ENCODE results near the gene A3GALT2.

Gene A3GALT2

DNA sequence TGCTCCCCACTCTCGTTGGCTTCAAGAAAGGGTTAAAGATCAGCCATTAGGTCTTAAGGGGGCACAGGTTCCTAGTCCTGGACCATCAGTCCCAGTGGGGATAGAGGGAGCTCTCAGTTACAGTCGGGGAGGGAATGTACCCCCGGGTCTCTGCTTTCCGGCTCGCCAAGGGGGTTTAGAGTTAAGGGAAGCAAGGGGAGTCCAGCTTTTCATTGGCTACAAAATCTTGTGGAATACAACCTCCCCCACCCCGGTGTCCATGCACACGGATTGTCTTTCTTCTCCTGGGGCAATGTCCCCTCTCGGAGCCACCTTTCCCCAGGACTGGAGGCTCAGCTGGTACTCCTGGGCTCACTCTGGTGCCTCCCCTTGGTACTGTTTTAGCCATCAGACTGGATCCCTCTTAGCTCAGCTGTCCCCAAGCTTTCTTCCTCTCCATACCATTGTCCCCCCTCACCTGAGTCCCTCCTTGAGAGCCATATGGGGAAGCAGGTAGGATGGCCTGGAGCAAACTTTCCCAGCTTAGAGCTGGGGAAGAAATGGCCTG lies at the start of gene A3GALT2:
Gene A3GALT2, minus strand, starts transcription at position 480 of the 547 bp plus-strand sequence. Its CDS starts 0 bp downstream, at position 480.
- DNase-seq, result no peak

DNA sequence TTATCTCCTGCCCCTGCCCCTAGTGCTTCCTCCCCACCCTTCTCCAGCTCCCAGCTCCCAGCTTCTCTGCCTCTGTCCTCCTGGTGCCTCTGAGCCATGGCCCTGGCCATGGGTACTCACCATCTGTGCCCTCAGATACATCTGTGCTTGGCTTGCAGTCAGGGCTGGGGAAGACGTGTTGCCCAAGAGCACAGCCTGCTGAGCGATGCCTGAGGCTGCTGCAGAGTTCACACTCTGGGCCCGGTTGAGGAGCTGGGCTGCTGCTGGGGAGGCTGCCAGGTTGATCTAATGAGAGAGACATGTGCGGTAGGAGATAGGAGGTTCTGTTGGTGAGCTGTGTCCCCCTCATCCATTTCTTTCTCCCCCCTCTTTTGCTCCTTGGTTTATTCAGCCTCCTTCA lies 49.4 kb upstream of the A3GALT2 start:
- no peak for DNase-seq

DNA sequence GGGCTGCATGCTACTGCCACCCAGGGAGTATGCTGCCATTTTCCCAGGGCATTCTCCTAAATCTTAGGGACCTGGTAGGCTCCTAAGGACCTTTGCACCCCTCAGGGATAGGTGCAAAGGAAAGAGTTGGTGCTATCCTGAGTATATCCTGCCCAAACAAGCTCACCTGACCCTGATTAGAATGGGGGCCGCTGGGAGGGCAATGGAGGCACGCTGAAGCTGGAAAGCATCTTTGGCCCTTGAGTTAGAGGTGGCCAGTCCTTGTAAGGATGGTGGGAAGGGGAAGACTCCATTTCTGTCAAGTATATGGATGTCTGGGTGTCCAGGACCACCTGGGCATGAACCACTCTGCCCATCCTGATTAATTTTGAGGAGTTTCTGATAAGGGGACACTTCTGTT lies 48.9 kb upstream of the A3GALT2 start:
- DNase-seq, result no peak

DNA sequence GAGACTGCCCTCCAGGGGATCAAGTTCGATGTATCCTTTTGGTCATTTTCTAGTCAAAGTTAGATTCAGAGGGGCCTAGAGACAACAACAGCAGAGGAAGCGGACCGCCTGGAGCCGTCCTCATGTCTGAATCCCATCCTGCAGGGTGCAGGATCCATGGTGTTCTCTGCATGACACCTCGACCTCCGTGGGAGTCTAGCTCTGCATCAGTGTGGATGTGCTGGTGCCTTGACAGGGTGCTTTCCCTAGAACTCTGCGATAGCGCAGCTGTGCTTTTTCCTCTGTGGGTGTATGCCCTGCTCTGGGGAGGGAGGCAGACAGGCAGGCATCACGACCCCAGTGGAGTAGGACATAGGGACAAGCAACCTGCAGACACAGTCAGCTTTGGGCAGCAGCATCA lies 48.2 kb upstream of the A3GALT2 start:
- DNase-seq, result no peak

DNA sequence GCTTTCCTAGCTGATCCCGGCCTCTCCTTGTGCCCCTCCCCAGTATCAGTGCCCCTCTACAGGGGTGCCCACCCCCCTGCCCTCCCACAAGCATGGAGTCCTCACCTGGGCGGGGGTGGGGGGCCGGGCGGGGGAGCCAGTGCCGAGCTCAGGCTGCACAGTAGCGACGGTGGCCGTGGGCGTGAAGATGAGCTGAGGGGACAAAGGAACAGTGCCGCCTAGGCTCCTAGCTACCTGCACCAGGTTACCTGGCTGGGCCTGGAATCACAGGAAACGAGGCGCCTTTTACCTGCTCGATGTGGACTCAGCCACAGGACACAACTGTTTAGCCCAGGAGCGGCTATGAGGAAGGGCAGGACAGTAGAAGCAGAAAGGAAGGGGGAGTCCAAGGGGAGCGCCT lies 47.5 kb upstream of the A3GALT2 start:
- no peak for DNase-seq

DNA sequence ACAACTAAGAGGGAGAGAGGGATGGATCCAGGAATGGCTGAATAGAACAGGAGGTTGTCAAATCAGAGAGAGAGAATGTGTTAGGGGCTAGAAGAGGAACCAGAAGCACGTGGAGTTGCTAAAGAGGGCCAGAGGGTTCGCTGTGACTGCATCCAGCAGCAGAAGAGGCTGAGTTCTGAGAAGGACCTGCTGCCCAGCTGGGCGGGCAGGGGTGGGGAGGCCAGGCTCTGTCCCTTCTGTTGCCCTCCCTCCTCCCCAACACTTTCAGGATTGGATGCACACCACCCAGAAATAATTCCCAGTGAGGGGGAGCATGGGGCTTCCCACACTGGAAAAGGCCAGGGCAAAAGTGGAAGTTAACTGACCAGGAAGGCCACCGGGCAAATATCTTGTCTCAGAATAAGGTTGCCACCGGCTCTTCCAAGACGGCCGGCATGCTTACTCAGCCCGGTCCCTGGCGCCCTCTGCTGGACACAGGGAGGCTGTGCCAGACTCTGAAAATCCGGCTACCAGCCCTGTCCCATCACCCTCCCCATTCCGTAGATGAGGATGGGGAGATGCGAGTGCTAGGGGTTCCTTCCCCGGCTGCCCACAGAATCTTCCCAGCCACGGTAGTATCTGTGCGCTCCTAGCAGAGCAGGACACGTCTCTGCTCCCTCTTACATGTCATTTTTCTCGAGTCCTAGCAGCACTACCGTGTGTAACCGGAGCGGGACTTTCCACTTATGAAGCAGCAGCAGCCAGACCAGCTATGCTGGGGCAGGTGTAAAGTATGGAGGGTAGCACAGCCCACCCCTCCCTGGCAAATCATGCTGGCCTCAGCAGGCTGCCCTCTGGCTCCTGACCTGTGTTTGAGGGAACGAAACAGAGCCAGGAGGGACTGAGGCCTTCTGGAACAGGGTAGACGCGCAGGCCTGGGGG lies 46.8 kb upstream of the A3GALT2 start:
- peak; percentile 94 for DNase-seq

DNA sequence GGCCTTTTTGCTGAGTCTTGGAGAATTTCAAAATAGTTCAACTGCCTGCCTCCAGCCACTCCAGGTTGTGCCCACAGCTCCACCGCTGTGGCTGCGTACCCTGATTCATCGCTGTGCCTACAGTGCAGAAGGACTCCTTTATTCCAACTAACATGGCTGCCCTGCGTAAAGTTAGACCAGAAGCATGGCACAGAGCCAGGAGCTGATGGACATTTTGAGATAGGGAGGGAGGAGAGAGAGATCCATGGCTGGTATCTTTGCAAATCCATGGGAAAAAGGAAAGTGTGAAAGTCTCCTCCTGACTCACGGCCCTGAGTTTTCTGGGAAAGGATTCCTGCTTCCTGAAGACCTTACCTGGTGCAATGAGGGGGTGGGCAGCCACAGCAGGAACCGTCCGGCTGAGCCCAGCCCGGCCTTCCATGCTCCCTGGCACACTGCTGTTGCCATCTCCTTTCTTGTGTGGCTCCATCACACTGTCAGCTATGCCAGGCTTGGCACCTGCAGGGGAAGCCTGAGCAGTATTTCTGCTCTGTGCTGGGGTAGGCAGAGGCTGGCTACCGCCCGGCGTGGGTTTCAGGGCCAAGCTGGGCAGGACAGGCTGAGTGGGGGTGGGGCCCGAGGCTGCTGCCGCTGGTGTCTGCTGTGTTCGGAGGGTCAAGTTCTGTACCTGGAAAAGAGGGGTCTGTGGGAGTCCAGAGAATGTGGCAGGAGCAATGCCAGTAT lies 46.0 kb upstream of the A3GALT2 start:
- DNase-seq, result no peak

DNA sequence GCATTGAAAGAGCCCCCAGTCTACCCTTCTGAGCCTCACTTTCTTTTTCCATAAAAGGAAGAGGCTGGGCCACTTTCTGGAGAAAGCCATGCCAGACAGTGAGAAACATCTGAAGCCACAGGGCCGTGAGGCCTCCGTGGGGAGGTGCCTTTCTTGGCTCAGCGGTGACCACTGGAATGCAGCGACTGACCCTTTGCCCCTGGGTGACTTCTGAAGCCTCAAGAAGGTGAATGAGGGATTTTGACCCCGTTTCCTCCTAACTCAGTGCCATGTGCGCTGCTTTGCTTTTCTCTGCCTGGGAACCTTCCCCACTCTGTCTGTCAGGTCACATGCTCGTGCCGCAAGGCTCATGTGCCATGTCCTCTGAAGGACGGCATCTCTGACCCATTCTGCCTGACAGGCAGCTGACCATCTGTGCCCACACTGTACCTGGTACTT lies 44.7 kb upstream of the A3GALT2 start:
- no peak for DNase-seq

DNA sequence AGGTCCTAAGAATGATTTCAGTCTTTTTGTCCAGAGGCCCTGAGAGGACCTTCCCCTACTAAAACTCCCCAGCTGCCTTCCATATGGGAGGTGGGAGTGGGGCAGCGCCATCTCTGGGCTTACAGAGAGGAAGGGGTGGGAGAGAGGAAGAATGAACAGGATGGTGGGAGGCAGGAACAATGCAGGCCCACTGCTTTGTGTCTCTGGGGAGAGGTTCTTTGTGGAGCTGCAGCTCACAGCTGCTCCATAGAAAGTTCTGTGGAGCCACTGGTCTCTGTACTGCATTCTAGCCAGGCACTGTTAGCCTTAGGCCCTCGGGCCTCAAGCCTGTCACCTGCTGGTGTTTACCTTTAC lies 43.6 kb upstream of the A3GALT2 start:
- no peak for DNase-seq

DNA sequence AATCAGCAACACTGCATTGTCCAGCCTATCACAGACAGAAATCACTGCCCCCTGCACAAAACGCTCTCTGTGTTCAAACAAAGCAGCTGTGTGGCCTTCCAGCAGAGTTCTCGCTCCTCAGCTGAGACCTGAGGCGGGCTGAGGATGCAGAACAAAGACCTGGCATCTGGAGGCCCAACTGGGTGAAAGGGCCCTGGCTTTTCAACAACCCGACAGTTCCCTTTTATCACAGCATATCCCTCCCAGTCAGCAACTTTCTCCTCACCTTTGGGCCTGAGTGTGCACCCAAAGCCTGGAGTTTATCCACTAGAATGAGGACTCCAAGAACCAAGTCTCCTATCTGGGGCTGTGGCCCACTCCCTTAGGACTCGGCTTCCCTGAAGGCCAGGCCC lies 42.6 kb upstream of the A3GALT2 start:
- DNase-seq, result no peak

DNA sequence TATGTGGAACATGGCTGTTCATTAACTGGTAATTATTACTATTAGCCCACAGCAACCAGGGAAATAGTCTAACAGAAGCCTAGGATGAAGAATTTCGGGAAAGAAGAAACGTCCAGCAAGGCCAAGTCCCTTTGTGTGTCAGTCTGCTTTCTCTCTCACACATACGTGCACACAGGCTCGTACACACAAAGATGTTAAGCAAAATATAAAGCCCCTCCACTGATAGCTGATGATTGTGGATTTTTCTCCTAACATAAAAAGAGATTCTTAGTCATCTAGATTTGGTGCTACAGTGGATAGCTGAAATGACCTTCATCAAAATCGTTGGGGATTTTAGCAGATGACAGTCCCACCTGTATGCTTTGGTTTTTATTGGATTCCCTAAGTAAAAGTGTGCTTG lies 42.1 kb upstream of the A3GALT2 start:
- no peak for DNase-seq

DNA sequence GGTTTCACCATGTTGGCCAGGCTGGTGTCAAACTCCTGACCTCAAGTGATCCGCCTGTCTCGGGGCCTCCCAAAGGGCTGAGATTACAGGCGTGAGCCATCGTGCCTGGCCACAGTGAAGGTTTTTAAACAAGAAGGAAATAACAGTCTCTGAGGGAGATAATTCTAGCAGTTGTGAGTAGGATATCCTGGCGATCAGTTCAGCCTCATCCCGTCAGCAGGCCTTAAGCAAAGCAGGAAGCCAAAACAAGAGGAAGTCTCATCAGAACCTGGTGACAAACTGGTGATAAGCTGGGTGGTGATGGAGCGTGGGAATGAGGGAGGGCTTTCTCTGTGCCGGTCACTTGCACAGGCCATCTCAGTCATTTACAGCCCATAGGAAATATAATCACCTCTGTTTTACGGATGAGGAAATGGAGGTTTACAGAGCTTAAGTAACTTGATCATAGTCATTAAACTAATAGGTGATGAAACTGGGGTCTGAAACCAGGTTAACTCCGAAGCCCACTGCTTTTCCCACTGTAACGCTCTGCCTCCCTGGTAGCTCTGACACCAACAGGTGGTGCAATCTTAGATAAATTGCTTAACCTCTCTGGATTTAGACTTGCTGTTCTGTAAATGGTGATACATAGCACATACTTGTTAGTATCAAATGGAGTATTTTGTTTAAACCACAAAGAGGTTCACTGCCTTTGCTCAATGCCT lies 40.8 kb upstream of the A3GALT2 start:
- DNase-seq, result no peak

DNA sequence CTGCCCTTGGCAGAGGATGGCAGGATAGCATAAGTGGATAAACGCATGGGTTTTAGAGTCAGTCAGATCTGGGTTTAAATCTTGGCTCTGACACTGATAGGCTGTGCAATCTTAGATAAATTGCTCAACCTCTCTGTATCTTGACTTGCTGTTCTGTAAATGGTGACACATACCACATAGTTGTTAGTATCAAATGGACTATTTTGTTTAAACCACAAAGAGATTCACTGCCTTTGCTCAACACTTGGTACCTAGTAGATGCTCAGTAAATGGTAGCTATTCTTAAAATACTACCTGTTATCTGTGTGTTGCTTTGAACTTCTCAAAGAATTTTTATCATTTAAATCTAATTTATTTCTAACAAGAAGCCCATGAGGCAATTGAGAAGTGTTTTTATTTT lies 39.5 kb upstream of the A3GALT2 start:
- DNase-seq, result no peak

DNA sequence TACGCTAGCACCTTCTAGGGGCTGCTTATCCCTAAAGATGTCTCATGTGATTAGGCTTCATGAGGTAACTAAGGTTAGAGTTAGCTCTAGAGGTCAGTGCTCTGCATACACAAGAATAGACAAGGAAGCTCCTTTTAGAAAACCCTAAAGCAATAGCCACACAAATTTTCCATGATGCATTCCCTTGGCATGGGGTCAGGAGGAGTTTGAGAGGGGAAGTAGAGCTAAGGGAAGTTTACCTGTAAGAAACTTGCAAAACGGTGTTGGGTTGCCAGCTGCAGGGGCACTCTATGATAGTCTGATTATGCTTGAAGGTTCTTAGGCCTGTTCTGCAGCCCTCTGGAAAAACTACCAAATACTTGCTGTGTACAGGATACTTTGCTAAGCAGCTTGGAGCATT lies 39.0 kb upstream of the A3GALT2 start:
- DNase-seq, result no peak

DNA sequence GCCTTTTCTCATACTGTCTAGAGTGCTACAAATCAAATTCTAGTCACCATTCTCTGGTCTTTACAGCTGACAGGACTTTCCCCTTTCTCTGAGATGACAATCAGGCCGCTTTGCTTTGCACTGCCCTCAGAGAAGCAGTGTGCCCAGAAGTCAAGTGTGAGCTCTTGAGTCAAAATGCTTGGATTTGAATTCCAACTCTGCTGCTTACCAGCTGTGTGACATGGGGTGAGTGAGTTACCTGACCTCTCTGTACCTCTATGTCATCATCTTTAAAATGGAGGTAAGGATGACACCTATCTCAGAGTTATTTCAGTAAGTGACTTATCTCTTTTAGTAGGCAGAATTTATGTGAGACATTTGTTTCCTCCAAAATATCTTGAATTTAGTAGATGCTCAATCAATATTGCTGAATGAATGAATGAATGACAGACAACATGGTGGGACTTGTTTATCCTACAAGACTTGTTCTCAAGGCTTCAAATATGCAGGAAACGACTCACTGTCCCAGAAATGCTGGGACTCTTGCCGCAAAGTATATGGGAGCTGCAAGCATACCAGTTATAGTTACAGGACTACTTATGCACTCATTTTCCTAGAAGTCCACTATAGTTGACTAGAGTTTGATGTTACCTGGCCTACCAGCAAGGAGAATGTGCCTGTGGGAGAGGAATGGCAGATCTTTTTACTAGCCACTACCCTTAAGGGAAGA lies 38.1 kb upstream of the A3GALT2 start:
- DNase-seq, result no peak

DNA sequence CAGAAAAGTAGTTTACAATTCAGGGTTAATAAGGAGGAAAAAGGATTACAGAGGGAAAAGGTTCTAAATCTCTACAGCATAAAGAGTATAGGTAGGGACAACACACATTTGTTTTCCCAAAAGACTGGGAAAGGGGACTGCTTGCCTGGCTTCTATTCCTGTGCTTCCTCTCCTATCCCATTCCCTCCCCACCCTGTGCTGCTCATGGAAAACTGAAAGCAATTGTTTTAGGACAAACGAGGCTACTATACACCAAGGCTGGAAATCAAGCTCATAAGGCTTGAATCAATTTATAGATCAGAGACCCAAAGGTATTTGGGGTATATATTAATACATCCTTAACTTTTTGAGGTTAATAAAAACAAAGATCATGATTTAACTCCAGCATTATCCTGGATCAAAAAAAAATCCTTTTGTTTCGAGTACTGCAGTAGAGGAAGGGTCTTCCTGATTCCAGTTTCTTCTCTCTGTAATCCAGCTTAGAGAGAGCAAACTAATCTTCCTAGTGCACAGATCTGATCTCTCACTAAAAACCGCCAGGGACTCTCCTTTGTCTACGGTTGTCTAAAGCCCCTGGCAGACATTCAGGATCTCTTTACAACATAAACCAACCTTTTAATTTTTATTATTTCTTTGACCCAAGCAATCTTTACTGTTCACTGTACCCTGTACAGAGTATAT lies 37.4 kb upstream of the A3GALT2 start:
- no peak for DNase-seq

DNA sequence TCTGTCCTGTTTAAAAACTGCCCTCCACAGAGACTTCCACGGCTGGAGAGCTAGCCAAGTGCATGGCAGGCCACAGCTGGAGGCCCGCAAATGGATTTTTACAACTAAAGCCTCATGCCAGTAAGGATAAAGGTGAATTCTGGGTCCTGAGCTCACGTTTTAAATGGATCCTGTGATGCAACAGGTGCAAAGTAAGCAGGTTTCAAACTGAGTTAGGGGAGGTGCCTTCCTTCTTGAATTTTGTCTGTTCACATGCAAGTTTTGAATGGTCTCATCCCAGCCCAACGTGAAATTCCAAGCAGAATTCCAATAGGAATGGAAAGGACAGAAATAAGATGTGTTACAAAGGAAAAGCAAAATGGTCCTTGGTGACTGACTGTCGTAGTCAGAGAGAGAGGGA lies 36.2 kb upstream of the A3GALT2 start:
- no peak for DNase-seq

DNA sequence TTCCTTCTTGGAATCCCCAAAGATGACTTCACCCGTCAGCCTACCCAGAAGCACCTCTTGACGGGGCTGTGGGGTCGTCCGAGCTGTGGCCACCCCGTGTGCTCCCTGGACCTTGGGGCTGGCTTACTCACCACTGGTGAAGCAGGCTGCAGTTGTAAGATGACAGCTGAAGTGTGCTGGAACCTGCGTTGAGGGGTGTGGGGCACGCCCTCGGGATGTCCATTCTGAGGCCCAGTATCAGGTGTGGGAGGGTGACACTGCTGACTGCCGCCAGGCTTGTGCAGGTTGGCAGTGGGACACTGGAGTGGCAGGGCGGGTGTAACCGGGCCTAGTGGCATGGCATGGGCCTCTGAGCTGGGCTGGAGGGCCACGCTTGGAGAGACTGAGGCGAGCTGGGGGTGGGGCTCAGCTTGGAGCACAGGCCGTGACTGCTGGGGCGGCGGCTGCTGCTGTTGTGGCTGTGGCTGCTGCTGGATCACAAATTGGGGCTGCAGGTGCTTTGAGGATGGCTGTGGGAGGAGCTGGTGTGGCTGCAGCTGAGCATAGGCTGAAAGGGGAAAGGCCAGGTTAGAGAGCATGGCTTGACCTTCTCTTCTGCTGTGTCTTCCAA lies 33.9 kb upstream of the A3GALT2 start:
- DNase-seq, result no peak

DNA sequence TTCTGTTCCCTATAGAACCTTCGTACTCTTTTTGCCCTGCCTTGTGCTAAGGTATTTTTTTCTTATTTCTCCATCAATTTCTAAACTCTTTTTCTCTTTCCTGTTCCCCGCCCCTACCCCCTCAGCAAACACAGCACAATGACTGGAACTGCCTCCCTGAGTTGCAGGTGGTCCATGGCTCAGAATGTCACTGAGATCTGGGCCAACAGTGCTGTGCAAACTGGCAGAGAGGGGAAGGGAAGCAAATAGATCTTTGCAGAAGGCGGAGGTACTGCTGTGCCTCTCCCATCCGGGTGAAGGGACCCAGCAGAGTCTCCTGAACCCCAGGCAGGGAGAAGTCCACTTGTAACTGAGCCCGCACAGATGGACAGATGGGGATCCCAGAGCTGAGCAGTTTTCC lies 32.6 kb upstream of the A3GALT2 start:
- no peak for DNase-seq

DNA sequence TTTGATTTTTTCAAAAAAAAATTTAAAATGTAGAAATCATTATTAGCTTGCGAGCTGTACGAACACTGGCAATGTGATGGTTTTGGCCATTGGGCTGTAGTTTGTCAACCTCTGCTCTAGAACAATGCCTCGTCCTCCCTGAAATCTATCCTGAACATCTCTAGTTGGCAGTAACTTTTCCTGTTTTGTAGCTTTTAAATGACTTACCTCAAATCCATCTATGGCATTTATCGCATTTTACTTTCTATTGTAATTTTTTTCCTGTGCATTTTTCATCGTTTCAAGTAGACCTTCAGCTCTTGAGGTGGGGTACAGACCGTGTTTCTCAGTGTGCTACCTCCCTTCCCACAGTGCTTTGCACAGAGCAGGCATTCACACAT lies 30.4 kb upstream of the A3GALT2 start:
- DNase-seq, result no peak

DNA sequence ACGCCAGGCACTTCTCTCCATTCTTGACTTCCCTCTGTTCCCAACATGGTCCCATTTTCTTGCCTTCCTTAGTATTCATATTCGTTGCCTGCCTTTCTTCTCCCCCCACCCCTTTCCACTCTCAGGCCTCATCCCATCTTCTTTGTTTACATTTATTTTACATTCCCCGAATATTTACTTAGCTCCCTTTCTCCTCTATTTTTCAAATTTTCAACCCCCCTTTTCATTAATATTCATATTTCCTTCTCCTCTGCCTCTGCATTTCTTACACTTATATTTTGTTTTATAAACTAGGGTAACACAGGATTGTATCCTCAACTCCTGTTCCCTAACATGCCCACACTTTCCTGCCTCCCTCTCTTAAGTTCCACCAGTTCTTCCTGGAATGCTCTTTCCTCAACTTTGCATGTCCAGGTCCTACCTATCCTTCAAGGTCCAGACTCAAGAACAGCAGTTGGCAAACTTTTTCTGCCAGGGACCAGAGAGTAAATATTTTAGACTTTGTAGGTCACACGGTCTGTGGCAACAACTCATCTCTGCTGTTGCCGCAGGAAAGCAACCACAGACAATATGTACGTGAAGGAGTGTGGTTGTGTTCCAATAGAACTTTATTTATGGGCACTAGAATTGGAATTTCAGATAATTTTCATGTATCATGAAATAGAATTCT lies 29.8 kb upstream of the A3GALT2 start:
- DNase-seq, result no peak

Measured in activated CD8-positive, alpha-beta memory T cell treated with anti-CD3 and anti-CD28 coated beads for 24 hours (primary cell).